ENCODE data around the gene PDE9A. TPM values are rescaled to one million over a fixed set of nuclear protein-coding genes. Genes with fewer than 3 reads are reported as not detected.

PDE9A gene
- total and polyA plus RNA-seq, 2 donors (not counting 3 experiments of a cell fraction or from before 2014, with no cell fraction given): 0.28 to 2.2 TPM

GRCh38 chr21:42607102-42607501 lies 46.3 kb upstream of the PDE9A start:
- TF ChIP-seq EZH2 (IDR thresholded peaks at IDR 0.05; ENCODE audit: borderline replicate concordance, low read depth, low read length, severe bottlenecking): no peak
- TF ChIP-seq GATA2 (IDR thresholded peaks at IDR 0.05; ENCODE audit: insufficient read depth, insufficient read length, low read depth, low read length): no peak
- TF ChIP-seq FOS (IDR thresholded peaks at IDR 0.05; ENCODE audit: borderline replicate concordance, insufficient read depth, low read length): no peak
- TF ChIP-seq, protein P1, sequence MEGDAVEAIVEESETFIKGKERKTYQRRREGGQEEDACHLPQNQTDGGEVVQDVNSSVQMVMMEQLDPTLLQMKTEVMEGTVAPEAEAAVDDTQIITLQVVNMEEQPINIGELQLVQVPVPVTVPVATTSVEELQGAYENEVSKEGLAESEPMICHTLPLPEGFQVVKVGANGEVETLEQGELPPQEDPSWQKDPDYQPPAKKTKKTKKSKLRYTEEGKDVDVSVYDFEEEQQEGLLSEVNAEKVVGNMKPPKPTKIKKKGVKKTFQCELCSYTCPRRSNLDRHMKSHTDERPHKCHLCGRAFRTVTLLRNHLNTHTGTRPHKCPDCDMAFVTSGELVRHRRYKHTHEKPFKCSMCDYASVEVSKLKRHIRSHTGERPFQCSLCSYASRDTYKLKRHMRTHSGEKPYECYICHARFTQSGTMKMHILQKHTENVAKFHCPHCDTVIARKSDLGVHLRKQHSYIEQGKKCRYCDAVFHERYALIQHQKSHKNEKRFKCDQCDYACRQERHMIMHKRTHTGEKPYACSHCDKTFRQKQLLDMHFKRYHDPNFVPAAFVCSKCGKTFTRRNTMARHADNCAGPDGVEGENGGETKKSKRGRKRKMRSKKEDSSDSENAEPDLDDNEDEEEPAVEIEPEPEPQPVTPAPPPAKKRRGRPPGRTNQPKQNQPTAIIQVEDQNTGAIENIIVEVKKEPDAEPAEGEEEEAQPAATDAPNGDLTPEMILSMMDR (IDR thresholded peaks at IDR 0.05; ENCODE audit: extremely low read depth in 1 of 2, insufficient read depth in 1 of 2, low read depth in 1 of 2, low read length in 2 of 2): no peak
- no peak for TF ChIP-seq JUN (IDR thresholded peaks at IDR 0.05; ENCODE audit: borderline replicate concordance, insufficient read depth, insufficient read length, low read depth)
- TF ChIP-seq POLR2A (IDR thresholded peaks at IDR 0.05; ENCODE audit: low read depth, low read length): no peak
- TF ChIP-seq, protein P2, sequence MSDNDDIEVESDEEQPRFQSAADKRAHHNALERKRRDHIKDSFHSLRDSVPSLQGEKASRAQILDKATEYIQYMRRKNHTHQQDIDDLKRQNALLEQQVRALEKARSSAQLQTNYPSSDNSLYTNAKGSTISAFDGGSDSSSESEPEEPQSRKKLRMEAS (IDR thresholded peaks at IDR 0.05; ENCODE audit: insufficient read depth, insufficient read length): no peak
- TF ChIP-seq POLR2AphosphoS5 (IDR thresholded peaks at IDR 0.05; ENCODE audit: insufficient read depth, low read depth, low read length): no peak
- no peak for TF ChIP-seq MYC (IDR thresholded peaks at IDR 0.05; ENCODE audit: low read depth, low read length)
- Histone ChIP-seq H3K9me1 (replicated peaks; ENCODE audit: control insufficient read depth, extremely low read depth, insufficient read depth, low read length) (no peaks in the 10 kb centered on the region), H3K4me3 (replicated peaks in 1 of 3; ENCODE audit: insufficient read depth in 1 of 3, low read depth in 1 of 3, low read length in 3 of 3) (no peak overlapping the region), H3K36me3 (ENCODE audit: control insufficient read depth in 2 of 2, extremely low read depth in 1 of 2, insufficient read depth in 2 of 2, low read length in 2 of 2) (no peaks in the 10 kb centered on the region), H3K27ac (ENCODE audit: insufficient read depth, low read depth, low read length) (no peak overlapping the region), H3K79me2 (ENCODE audit: control insufficient read depth, insufficient read depth, low read length) (no peaks in the 10 kb centered on the region), H3K9ac (replicated peaks; ENCODE audit: extremely low read depth, insufficient read depth, low read length) (no peak overlapping the region), H3K4me1 (ENCODE audit: control insufficient read depth, extremely low read depth, insufficient read depth, low read length) (no peaks in the 10 kb centered on the region), H2AFZ (ENCODE audit: low read depth, low read length) (no peak overlapping the region), H3K9me3 (replicated peaks; ENCODE audit: control insufficient read depth, insufficient read depth, low read length) (no peaks in the 10 kb centered on the region), H3K27me3 (ENCODE audit: control insufficient read depth in 2 of 2, insufficient read depth in 2 of 2, low read length in 2 of 2) (no peaks in the 10 kb centered on the region), H3K4me2 (ENCODE audit: insufficient read depth, low read length) (no peak overlapping the region), H4K20me1 (replicated peaks; ENCODE audit: control insufficient read depth, extremely low read depth, insufficient read depth, low read length) (no peaks in the 10 kb centered on the region)
- DNase-seq (ENCODE audit: low read depth, low spot score) (no peak), FAIRE-seq (no peak)
- intact Hi-C loops (cut with micrococcal nuclease): no loop called here
- CTCF ChIA-PET: interaction anchor here (1.3 to 1.4 kb wide), 2 partner anchors 13 to 14 kb away, joined by 3 read pairs; no protein-coding TSS in a partner anchor
- BruUV-seq (replicated peaks): no TSS peak
- dilution Hi-C loops (cut with MboI; ENCODE audit: extremely low pct_ligation_motif_present, low sequenced_read_pairs): no loop called here
- POLR2A ChIA-PET: no interaction called here
